IPS DF 19.7 (cell line): ENCODE measurements around the gene NCR3LG1.
"Not testable (repeated sequence)": the region's sequence is repeated elsewhere in the genome, so short reads cannot be mapped to it uniquely, and the experiment has no call there.

ENCODE experiments used
- DNase-seq: peaks from one replicate; pipeline ENCODE4 v3.0.0-alpha.2; 2013; ENCODE audit warnings: low read depth, low spot score

NCR3LG1 gene

GRCh38 chr11:17410606-17411379 is 59.2 kb downstream of the NCR3LG1 start:
- no peak for DNase-seq

- no peak for DNase-seq
These were observed 59.8 kb downstream of the NCR3LG1 start for GRCh38 chr11:17411418-17411817.

GRCh38 chr11:17412488-17413180 is 61.0 kb downstream of the NCR3LG1 start:
- DNase-seq: no peak

- DNase-seq: no peak
These were observed 62.1 kb downstream of the NCR3LG1 start for GRCh38 chr11:17413414-17414316.

- no peak for DNase-seq
These were observed 62.7 kb downstream of the NCR3LG1 start for GRCh38 chr11:17414317-17414737.

GRCh38 chr11:17414992-17415391 is 63.4 kb downstream of the NCR3LG1 start:
- no peak for DNase-seq

GRCh38 chr11:17415523-17416104 is 64.0 kb downstream of the NCR3LG1 start:
- DNase-seq: no peak

GRCh38 chr11:17416492-17416891 is 64.9 kb downstream of the NCR3LG1 start:
- DNase-seq: no peak

GRCh38 chr11:17418444-17419081 is 67.0 kb downstream of the NCR3LG1 start:
- DNase-seq: no peak

GRCh38 chr11:17421781-17422180 is 70.2 kb downstream of the NCR3LG1 start:
- DNase-seq: no peak

- no peak for DNase-seq
These were observed 72.1 kb downstream of the NCR3LG1 start for GRCh38 chr11:17423533-17424310.

GRCh38 chr11:17426233-17426632 is 74.6 kb downstream of the NCR3LG1 start:
- DNase-seq: not testable (repeated sequence)
